K562 (cell line): ENCODE results near the gene ATAD3C. TPM values are rescaled to one million over a fixed set of nuclear protein-coding genes. Genes with fewer than 3 reads are reported as not detected.
A peak's percentile ranks its signal among the peaks of the same experiment; 100 is the strongest.

Source experiments
- ARID3B ChIP-seq: fragments of 250-450 bp; sonication (Bioruptor Pico); IDR thresholded peaks from 2 replicates; pipeline ENCODE4 v1.4.0; 2020; ENCODE audit warnings: borderline replicate concordance
- BRF2 ChIP-seq: IDR thresholded peaks from 3 replicates; pipeline ENCODE4 v1.6.1; 2011; ENCODE audit warnings: borderline replicate concordance, mild to moderate bottlenecking; ENCODE audit not compliant: insufficient read length, insufficient read depth
- COPS2 ChIP-seq: fragments of 450-650 bp; conservative IDR thresholded peaks from 2 replicates; pipeline ENCODE4 v1.6.1; 2016; ENCODE audit warnings: mild to moderate bottlenecking, moderate library complexity
- DACH1 ChIP-seq: fragments of 450-650 bp; IDR thresholded peaks from 2 replicates; pipeline ENCODE4 v1.6.1; 2018; ENCODE audit not compliant: partially characterized antibody
- DIDO1 ChIP-seq: fragments of 450-650 bp; IDR thresholded peaks from 2 replicates; pipeline ENCODE4 v1.6.1; 2016; ENCODE audit warnings: low read depth, missing biosample characterization, missing genetic modification characterization
- GABPA ChIP-seq: fragments of 200-800 bp; sonication (Bioruptor generic); conservative IDR thresholded peaks from 2 replicates; pipeline ENCODE4 v1.6.1; 2016; ENCODE audit warnings: low read depth, missing genetic modification characterization, missing compliant biosample characterization
- GTF2A2 ChIP-seq: IDR thresholded peaks from 2 replicates; pipeline ENCODE4 v1.6.1; 2016; ENCODE audit warnings: mild to moderate bottlenecking, missing genetic modification characterization, missing compliant biosample characterization
- MCM7 ChIP-seq, 2 experiments: fragments of 450-650 bp; IDR thresholded peaks; 2 replicates each; pipeline ENCODE4 v1.6.1; 2016 to 2018
- RBM34 ChIP-seq: fragments of 200-400 bp; formaldehyde crosslinking; IDR thresholded peaks from 2 replicates; pipeline ENCODE4 v1.6.1; 2018; ENCODE audit warnings: low read length, borderline replicate concordance; ENCODE audit not compliant: insufficient read depth
- SP1 ChIP-seq: sonication (generic); formaldehyde crosslinking; IDR thresholded peaks from 2 replicates; pipeline ENCODE4 v1.8.1; 2022; ENCODE audit warnings: mild to moderate bottlenecking, missing genetic modification reagents
- TFAM ChIP-seq: fragments of 250-450 bp; sonication (Bioruptor Pico); conservative IDR thresholded peaks from 2 replicates; pipeline ENCODE4 v1.5.0; 2021; ENCODE audit warnings: mild to moderate bottlenecking, moderate library complexity
- ZBTB17 ChIP-seq: fragments of 450-650 bp; formaldehyde crosslinking; IDR thresholded peaks from 2 replicates; pipeline ENCODE4 v1.4.0; 2020; ENCODE audit warnings: mild to moderate bottlenecking
- ZBTB5 ChIP-seq: fragments of 450-650 bp; IDR thresholded peaks from 2 replicates; pipeline ENCODE4 v1.6.1; 2017; ENCODE audit warnings: antibody characterized with exemption
- ZNF717 ChIP-seq: fragments of 250-450 bp; sonication (Bioruptor Pico); IDR thresholded peaks from 2 replicates; pipeline ENCODE4 v1.5.0; 2021
- polyA plus RNA-seq, 8 experiments: library from polyadenylated mRNA; depleted of rRNA in 4 of 8; stranded (reverse) in 5 of 8; unstranded in 3 of 8; fragments of >200 nt; fragmentation: Nextera tagmentation in 2 of 8; fragmentation: Illumina TruSeq in 1 of 8; extraction: Ambion mirVana in 2 of 8; extraction: Trizol in 1 of 8; gene quantifications; 2 replicates each; pipeline versions ENCODE4 v1.2.1 to v1.2.3, GENCODE V29; 2011 to 2014; ENCODE audit warnings: inconsistent platforms in 1 of 8, missing spikeins in 1 of 8
- total RNA-seq, 7 experiments: library from RNA; depleted of rRNA in 6 of 7; stranded (reverse); fragments of >200 nt in 6 of 7; fragmentation: Illumina TruSeq in 2 of 7; extraction: Trizol in 2 of 7; gene quantifications; 2 replicates each; pipeline versions ENCODE4 v1.2.1 to v1.2.3, GENCODE V29; 2011 to 2021; ENCODE audit warnings: low replicate concordance in 1 of 7
- TF ChIP-seq, protein P1 (sequence below): sonication (generic); formaldehyde crosslinking; IDR thresholded peaks from 2 replicates; pipeline ENCODE4 v1.8.1; 2023; ENCODE audit warnings: mild to moderate bottlenecking, missing genetic modification reagents
- TF ChIP-seq, protein P2 (sequence below): fragments of 450-650 bp; formaldehyde crosslinking; IDR thresholded peaks from 2 replicates; pipeline ENCODE4 v1.4.0; 2020; ENCODE audit warnings: mild to moderate bottlenecking, moderate library complexity
- TF ChIP-seq, protein P3 (sequence below): sonication (generic); formaldehyde crosslinking; IDR thresholded peaks from 2 replicates; pipeline ENCODE4 v1.8.1; 2022; ENCODE audit warnings: missing genetic modification reagents

Gene ATAD3C
- total and polyA plus RNA-seq, 9 of the 15 experiments (the other 6 are each of a cell fraction or from before 2014, with no cell fraction given): 0.03 to 0.18 TPM; not detected in 7

DNA sequence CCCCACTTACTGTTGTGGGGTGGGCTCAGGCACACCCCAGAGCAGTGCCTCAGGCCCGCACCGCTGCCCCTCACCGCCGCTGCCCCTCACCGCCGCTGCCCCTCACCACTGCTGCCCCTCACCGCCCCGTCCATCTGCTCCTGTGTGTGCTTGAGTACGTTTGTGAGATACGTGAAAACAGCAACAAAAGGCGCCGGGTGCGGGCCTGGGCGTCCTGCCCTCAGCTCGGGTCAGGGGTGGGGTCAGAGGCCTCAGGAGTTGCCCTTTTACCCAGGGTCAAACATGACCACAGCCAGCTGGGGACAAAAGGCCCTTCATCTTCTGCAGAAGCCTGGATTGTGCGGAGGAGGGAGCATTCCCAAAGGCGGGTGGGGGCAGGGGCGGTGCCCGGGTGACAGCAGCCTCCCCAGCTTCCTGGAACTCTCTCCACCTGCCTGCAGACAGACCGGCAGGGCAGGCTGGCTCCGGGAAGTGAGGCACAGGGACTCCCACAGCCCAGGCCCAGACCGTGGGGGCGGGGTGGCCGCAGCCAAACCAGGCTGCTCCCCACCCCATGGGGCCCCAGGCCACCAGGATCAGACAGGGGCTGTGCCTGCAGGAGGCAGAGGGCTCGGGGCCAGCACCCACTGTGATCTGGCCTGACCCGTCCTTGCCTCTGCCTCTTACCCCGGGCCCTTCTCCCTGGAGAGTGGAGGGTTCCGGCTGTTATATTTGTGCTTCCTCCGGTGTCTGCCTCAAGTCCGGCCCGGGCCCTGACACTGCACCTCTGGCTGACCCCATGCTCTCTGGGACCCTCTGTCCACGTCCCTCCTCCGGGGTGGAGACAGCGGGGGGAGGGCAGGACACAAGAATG, 16.3 kb upstream of the ATAD3C start (continued):
- TF ChIP-seq, protein P1, sequence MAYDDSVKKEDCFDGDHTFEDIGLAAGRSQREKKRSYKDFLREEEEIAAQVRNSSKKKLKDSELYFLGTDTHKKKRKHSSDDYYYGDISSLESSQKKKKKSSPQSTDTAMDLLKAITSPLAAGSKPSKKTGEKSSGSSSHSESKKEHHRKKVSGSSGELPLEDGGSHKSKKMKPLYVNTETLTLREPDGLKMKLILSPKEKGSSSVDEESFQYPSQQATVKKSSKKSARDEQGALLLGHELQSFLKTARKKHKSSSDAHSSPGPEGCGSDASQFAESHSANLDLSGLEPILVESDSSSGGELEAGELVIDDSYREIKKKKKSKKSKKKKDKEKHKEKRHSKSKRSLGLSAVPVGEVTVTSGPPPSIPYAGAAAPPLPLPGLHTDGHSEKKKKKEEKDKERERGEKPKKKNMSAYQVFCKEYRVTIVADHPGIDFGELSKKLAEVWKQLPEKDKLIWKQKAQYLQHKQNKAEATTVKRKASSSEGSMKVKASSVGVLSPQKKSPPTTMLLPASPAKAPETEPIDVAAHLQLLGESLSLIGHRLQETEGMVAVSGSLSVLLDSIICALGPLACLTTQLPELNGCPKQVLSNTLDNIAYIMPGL (CRISPR knock-in tag): no peak
- peak; percentile 57 for TF ChIP-seq GABPA (tag)
- TF ChIP-seq TFAM: no peak
- TF ChIP-seq SP1: no peak
- TF ChIP-seq, protein P2, sequence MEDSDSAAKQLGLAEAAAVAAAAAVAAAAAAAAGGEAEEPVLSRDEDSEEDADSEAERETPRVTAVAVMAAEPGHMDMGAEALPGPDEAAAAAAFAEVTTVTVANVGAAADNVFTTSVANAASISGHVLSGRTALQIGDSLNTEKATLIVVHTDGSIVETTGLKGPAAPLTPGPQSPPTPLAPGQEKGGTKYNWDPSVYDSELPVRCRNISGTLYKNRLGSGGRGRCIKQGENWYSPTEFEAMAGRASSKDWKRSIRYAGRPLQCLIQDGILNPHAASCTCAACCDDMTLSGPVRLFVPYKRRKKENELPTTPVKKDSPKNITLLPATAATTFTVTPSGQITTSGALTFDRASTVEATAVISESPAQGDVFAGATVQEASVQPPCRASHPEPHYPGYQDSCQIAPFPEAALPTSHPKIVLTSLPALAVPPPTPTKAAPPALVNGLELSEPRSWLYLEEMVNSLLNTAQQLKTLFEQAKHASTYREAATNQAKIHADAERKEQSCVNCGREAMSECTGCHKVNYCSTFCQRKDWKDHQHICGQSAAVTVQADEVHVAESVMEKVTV (CRISPR knock-in tag): no peak
- TF ChIP-seq DIDO1 (tag): no peak
- TF ChIP-seq MCM7 (IDR thresholded peaks at IDR 0.05): no peak
- no peak for TF ChIP-seq GTF2A2 (tag)
- no peak for TF ChIP-seq BRF2
- TF ChIP-seq ZNF717 (CRISPR knock-in tag): 0 out of 2 replicates have a peak, but pooled peaks have one; percentile 22
- TF ChIP-seq RBM34: no peak
- TF ChIP-seq ZBTB17 (CRISPR knock-in tag): peak; percentile 64; the same call in 1 of the 2 replicates
- TF ChIP-seq, protein P3, sequence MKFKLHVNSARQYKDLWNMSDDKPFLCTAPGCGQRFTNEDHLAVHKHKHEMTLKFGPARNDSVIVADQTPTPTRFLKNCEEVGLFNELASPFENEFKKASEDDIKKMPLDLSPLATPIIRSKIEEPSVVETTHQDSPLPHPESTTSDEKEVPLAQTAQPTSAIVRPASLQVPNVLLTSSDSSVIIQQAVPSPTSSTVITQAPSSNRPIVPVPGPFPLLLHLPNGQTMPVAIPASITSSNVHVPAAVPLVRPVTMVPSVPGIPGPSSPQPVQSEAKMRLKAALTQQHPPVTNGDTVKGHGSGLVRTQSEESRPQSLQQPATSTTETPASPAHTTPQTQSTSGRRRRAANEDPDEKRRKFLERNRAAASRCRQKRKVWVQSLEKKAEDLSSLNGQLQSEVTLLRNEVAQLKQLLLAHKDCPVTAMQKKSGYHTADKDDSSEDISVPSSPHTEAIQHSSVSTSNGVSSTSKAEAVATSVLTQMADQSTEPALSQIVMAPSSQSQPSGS (CRISPR knock-in tag): no peak
- TF ChIP-seq ARID3B (CRISPR knock-in tag): peak; percentile 91
- TF ChIP-seq ZBTB5: no peak
- TF ChIP-seq COPS2: no peak
- TF ChIP-seq DACH1: peak; percentile 55
